Thymus (tissue), 11 donors: ENCODE data around the gene KCNA5. TPM values are rescaled to one million over a fixed set of nuclear protein-coding genes. Genes with fewer than 3 reads are reported as not detected.
A peak's percentile ranks its signal among the peaks of the same experiment; 100 is the strongest.

Experiments
- DNase-seq, 9 donors: peaks; one replicate each; pipeline ENCODE4 v3.0.0-alpha.2; 2013; ENCODE audit warnings: low spot score in 9 of 9, low read depth in 6 of 9, missing footprints in 1 of 9
- H3K27ac ChIP-seq, 2 donors: one replicate each; pipeline ENCODE4 v1.5.1; 2013; ENCODE audit warnings: control low read depth in 1 of 2, low read depth in 1 of 2, low read length in 1 of 2, mild to moderate bottlenecking in 1 of 2, moderate library complexity in 1 of 2
- H3K27me3 ChIP-seq, 2 donors: one replicate each; pipeline ENCODE4 v1.5.1; 2013; ENCODE audit warnings: low read length in 1 of 2; ENCODE audit not compliant: control insufficient read depth in 2 of 2, insufficient read depth in 1 of 2
- H3K36me3 ChIP-seq, 2 donors: one replicate each; pipeline ENCODE4 v1.5.1; 2013; ENCODE audit warnings: low read length in 1 of 2, mild to moderate bottlenecking in 1 of 2, moderate library complexity in 1 of 2; ENCODE audit not compliant: control insufficient read depth in 2 of 2, insufficient read depth in 2 of 2
- H3K4me1 ChIP-seq, 2 donors: one replicate each; pipeline ENCODE4 v1.5.1; 2013; ENCODE audit warnings: low read length in 2 of 2; ENCODE audit not compliant: control insufficient read depth in 2 of 2, insufficient read depth in 2 of 2
- H3K4me3 ChIP-seq, 2 donors: one replicate each; pipeline ENCODE4 v1.5.1; 2013; ENCODE audit warnings: low read length in 2 of 2, control low read depth in 1 of 2, mild to moderate bottlenecking in 1 of 2
- H3K9me3 ChIP-seq, 2 donors: one replicate each; pipeline ENCODE4 v1.5.1; 2013; ENCODE audit warnings: low read length in 1 of 2, mild to moderate bottlenecking in 1 of 2; ENCODE audit not compliant: control insufficient read depth in 2 of 2, insufficient read depth in 1 of 2
- WGBS: extraction: QIAGEN DNeasy Blood & Tissue Kit; methylation state at CpG from one replicate; pipeline ENCODE4 v1.1.7; 2013; 5-methylcytosine and 5-hydroxymethylcytosine counted together
- polyA plus RNA-seq: library from polyadenylated mRNA; stranded (reverse); fragments of 200-250 nt; gene quantifications from one replicate; pipeline ENCODE4 v1.2.3, GENCODE V29; 2013
- total RNA-seq: library from RNA; stranded (reverse); fragments of 120-200 nt; gene quantifications from one replicate; pipeline ENCODE4 v1.2.4, GENCODE V29; 2013
- donor health status: healthy.

Gene KCNA5
- total and polyA plus RNA-seq, 2 donors = 0.33 to 2.9 TPM

DNA sequence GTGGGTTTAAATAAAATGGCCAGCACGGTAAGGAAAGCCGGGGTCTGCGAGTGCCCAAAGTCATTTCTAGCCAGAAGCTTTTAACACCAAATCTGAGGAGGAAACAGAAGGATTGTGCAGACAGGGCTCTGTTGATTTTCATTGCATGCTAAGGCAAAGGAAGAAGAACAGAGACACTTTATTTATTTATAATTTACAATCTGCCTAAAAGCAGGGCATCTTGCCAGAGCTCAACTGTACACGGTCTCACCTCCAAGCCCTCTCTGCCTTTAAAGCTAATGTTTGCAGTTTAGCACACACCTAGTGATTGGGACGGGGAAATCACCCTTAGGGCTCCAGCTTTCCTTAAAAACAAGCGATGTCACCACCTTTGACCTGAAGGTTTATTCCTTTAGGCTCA lies 4.0 kb downstream of the KCNA5 start:
- Histone ChIP-seq H3K36me3 (no peaks in the 10 kb centered on the region), H3K9me3 (no peaks in the 10 kb centered on the region), H3K4me1 (peaks cover 0 to 12% of the 10 kb centered on the region in 2 donors), H3K27ac (no peak overlapping the region), H3K4me3 (no peak overlapping the region), H3K27me3 (peaks cover 22 to 58% of the 10 kb centered on the region in 2 donors)
- WGBS = 79% methylated on average over 6 of the region's 6 CpGs
- DNase-seq = no peak

DNA sequence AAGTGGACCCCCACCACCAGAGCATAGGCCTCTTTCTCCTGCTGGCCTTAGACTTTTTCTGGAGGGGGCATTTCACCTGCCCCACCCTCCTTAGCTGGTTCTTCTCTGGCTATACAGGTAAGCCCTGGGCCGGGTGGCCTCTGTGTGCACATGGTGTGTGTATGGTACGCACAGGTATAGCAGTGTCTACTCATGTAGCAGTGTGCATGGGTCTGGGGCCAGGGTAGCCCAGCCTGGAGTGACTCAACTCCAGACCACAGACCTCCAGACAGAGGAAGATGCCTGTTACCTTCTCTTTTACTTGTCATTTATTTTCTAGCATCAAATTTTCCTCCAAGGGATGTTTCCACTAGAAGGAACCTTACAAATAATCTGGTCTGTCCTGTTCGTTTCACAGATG lies 6.9 kb downstream of the KCNA5 start:
- Histone ChIP-seq H3K9me3 (no peaks in the 10 kb centered on the region), H3K36me3 (no peaks in the 10 kb centered on the region), H3K4me3 (no peak overlapping the region), H3K27me3 (peaks cover 0 to 30% of the 10 kb centered on the region in 2 donors), H3K27ac (no peak overlapping the region), H3K4me1 (no peaks in the 10 kb centered on the region)
- WGBS = 91% methylated on average over 3 of the region's 3 CpGs
- no peak for DNase-seq

DNA sequence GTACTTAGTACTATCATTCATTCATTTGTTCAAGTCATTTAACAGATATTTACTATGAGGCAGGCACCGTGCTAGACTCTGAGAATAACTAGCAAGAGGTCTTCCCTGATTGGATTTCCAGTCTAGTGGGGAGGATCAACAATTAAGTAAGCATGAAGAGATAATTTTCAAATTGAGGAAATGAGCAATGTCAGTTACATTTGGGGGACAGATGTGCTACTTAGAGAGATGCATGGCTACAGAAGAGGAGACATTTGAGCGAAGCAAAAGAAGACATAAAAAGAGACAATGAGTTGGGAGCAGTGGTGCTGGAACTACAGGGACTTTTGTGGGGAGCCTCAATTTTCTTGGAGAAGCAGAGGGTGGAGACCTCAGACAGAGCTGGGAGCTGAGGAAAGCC lies 7.7 kb downstream of the KCNA5 start:
- Histone ChIP-seq H3K27ac (no peak overlapping the region), H3K27me3 (peaks cover 0 to 22% of the 10 kb centered on the region in 2 donors), H3K4me3 (no peak overlapping the region), H3K36me3 (no peaks in the 10 kb centered on the region), H3K4me1 (no peaks in the 10 kb centered on the region), H3K9me3 (no peaks in the 10 kb centered on the region)
- 96% methylated on average over 2 of the region's 2 CpGs for WGBS
- no peak for DNase-seq

DNA sequence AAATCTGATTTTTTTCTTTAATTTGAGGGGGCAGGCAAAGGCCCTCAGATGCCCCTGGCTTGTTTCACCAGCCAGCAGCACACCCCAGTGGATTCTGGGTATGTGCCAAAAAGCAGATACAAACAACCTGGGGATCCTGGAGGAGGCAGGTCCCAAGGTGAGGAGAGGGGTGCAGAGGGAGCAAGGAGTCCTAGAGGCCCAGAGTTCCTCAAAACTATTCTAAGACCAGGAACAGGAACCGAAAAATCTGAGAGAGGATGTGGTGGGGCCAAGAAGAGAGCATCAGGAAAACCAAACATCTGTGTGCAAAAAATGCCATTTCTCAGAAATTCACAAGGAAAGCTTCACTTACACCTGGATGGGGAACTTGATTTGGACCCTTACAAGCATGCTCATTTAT lies 8.2 kb downstream of the KCNA5 start:
- 8% methylated on average over 1 of the region's 1 CpG for WGBS
- H3K27ac ChIP-seq = no peak overlapping the region
- H3K4me1 ChIP-seq = no peaks in the 10 kb centered on the region
- peak in 1 of 9 donors; percentile 10 for DNase-seq
- H3K27me3 ChIP-seq = peaks cover 0 to 16% of the 10 kb centered on the region in 2 donors
- no peaks in the 10 kb centered on the region for H3K9me3 ChIP-seq
- H3K4me3 ChIP-seq = no peak overlapping the region
- H3K36me3 ChIP-seq = no peaks in the 10 kb centered on the region

DNA sequence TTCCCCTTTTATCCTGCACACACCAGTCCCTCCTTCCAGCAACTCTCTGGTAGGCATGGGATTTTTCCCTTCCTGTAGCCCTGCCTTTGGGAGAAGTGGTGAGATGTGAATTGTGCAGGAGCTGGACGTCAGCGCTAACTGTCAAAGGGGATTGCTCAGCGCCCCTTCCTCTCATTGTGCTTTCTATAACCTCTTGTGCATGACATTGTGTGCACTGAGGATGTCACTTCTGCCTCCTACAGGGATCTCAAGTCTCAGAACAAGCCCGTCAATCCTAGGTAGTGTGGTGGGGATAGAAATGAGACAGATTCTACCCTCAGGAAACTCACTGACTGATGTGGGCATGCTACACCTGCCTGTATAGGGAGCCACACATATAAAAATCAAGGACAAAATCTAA lies 8.7 kb downstream of the KCNA5 start:
- Histone ChIP-seq H3K4me1 (no peaks in the 10 kb centered on the region), H3K27me3 (peaks cover 0 to 12% of the 10 kb centered on the region in 2 donors), H3K36me3 (no peaks in the 10 kb centered on the region), H3K4me3 (no peak overlapping the region), H3K27ac (no peak overlapping the region), H3K9me3 (no peaks in the 10 kb centered on the region)
- 58% methylated on average over 4 of the region's 4 CpGs for WGBS
- no peak for DNase-seq

DNA sequence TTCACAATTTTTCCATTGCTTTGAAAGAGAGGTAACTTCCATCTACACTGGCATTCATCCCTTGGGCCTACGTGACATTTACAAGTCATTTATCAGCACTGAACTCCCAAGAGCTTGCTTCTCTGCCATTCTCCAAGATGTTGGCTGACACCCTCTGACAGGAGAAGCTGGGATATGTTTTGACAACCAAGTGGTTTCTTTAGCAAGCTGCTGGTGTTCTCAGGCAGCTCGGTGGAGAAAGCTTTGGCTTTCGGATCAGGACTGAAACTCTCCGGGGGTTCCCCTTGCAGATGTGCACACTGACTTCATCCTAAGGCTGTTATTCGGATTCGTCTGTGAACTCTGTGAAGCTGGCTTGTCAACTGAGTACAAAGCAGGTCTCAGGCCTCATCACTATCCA lies 15.7 kb downstream of the KCNA5 start:
- no peaks in the 10 kb centered on the region for H3K9me3 ChIP-seq
- WGBS = 81% methylated on average over 6 of the region's 6 CpGs
- H3K4me3 ChIP-seq = no peak overlapping the region
- no peak for DNase-seq
- H3K36me3 ChIP-seq = no peaks in the 10 kb centered on the region
- no peak overlapping the region for H3K27ac ChIP-seq
- H3K27me3 ChIP-seq = peaks cover 0 to 3% of the 10 kb centered on the region in 2 donors
- H3K4me1 ChIP-seq = no peaks in the 10 kb centered on the region

DNA sequence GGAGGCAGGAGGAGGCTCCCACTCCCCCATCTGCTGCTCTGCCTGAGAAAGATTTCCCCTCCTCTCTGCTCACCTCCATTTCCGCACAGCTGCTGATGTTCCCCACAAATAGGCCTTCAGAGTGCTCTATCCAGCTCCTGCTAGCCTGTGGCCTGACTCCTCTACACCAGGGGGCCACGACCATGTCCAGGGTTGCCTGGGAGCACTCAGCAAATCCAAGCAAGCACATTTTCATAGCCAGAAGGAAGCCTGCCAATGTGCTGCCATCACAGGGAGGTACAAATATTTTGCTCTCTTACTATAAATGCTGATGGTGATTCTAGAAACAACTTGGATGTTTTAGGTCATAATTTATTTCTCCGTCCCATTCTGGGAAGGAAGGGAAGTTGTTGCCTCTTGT lies 17.3 kb downstream of the KCNA5 start:
- no peaks in the 10 kb centered on the region for H3K9me3 ChIP-seq
- no peak overlapping the region for H3K4me3 ChIP-seq
- peaks cover 0 to 3% of the 10 kb centered on the region in 2 donors for H3K27me3 ChIP-seq
- no peaks in the 10 kb centered on the region for H3K36me3 ChIP-seq
- WGBS = 85% methylated on average over 3 of the region's 3 CpGs
- no peaks in the 10 kb centered on the region for H3K4me1 ChIP-seq
- H3K27ac ChIP-seq = no peak overlapping the region
- no peak for DNase-seq

DNA sequence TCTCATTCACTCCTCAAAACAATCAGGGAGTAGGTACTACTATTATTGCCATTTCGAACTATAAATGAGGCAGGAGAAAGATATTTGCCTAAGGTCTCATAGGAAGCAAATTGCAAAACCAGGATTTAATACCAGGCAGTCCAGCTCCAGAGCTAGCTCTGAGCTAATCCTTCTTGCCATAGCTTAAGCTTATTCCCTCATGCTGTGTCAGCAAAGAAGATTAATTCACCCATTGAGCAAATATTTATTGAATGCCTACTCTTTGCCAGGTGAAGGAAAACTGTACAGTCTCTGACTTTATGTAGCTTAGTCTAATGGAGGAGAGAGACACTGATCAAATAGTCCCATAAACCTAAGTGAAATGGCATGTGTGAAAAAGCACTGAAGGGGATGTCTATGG lies 19.5 kb downstream of the KCNA5 start:
- no peaks in the 10 kb centered on the region for H3K9me3 ChIP-seq
- DNase-seq = no peak
- no peak overlapping the region for H3K4me3 ChIP-seq
- no peaks in the 10 kb centered on the region for H3K4me1 ChIP-seq
- no peak overlapping the region for H3K27ac ChIP-seq
- WGBS = 89% methylated on average over 1 of the region's 1 CpG
- H3K27me3 ChIP-seq = peaks cover 0 to 3% of the 10 kb centered on the region in 2 donors
- H3K36me3 ChIP-seq = no peaks in the 10 kb centered on the region

DNA sequence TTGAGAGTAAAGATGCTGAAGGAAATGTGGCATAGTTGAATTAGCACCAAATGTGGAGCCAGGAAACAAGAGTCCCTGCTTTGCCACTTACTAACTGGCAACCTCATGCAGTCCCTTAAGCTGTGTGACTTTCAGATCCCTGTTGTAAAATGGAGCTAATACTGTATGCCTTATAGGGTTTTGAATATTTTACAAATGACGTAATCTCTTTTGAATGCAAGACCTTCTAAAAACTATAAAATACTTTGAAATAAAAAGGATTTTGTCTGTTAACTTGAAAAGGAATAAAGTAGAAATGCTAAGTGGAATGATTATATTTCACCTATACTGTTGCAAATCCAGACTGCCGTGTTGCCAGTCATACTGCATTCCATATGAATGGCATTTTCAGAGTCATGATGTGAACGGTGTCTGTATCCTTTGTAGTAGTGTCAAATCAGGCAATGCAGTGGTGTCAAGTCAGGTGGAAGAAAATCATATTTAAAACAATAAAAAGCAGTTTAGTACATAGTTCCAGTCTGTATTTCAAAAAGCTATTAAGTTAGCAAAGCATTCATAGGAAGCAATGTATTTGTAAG lies 21.3 kb downstream of the KCNA5 start:
- no peak overlapping the region for H3K4me3 ChIP-seq
- WGBS = 94% methylated on average over 3 of the region's 3 CpGs
- no peak for DNase-seq
- H3K4me1 ChIP-seq = no peaks in the 10 kb centered on the region
- H3K36me3 ChIP-seq = no peaks in the 10 kb centered on the region
- no peaks in the 10 kb centered on the region for H3K9me3 ChIP-seq
- peaks cover 0 to 3% of the 10 kb centered on the region in 2 donors for H3K27me3 ChIP-seq
- H3K27ac ChIP-seq = no peak overlapping the region
